WTC11 (cell line): ENCODE results near the gene CDK3.

ENCODE experiments used
- CTCF ChIP-seq: fragments of 200-600 bp; IDR thresholded peaks from 2 replicates; pipeline ENCODE4 v1.8.0; 2022; ENCODE audit warnings: antibody characterized with exemption
- ERG ChIP-seq: fragments of 250-450 bp; sonication (Bioruptor Pico); IDR thresholded peaks from 2 replicates; pipeline ENCODE4 v1.8.0; 2021; ENCODE audit warnings: mild to moderate bottlenecking
- HMGXB4 ChIP-seq: sonication (generic); formaldehyde crosslinking; IDR thresholded peaks from 2 replicates; pipeline ENCODE4 v1.8.1; 2023; ENCODE audit warnings: mild to moderate bottlenecking, moderate library complexity, missing genetic modification reagents
- MLX ChIP-seq: sonication (generic); formaldehyde crosslinking; IDR thresholded peaks from 2 replicates; pipeline ENCODE4 v1.8.1; 2023; ENCODE audit warnings: mild to moderate bottlenecking, missing genetic modification reagents, moderate library complexity
- SMAD3 ChIP-seq: sonication (generic); formaldehyde crosslinking; IDR thresholded peaks from 2 replicates; pipeline ENCODE4 v1.8.0; 2022; ENCODE audit warnings: missing genetic modification reagents, mild to moderate bottlenecking, borderline replicate concordance
- SMAD4 ChIP-seq: sonication (generic); formaldehyde crosslinking; IDR thresholded peaks from 2 replicates; pipeline ENCODE4 v1.8.0; 2022; ENCODE audit warnings: mild to moderate bottlenecking, missing genetic modification reagents
- TCF7 ChIP-seq: sonication (generic); formaldehyde crosslinking; IDR thresholded peaks from 2 replicates; pipeline ENCODE4 v1.8.0; 2022; ENCODE audit warnings: mild to moderate bottlenecking, low read depth, missing genetic modification reagents, moderate library complexity
- ZNF138 ChIP-seq: sonication (generic); formaldehyde crosslinking; conservative IDR thresholded peaks from 2 replicates; pipeline ENCODE4 v1.8.1; 2022; ENCODE audit warnings: mild to moderate bottlenecking, moderate library complexity, missing genetic modification reagents
- ZNF396 ChIP-seq: fragments of 250-450 bp; sonication (Bioruptor Pico); IDR thresholded peaks from 2 replicates; pipeline ENCODE4 v1.8.0; 2021; ENCODE audit warnings: mild to moderate bottlenecking, moderate library complexity, borderline replicate concordance
- ZNF423 ChIP-seq: fragments of 250-450 bp; sonication (Bioruptor Pico); IDR thresholded peaks from 2 replicates; pipeline ENCODE4 v2.1.2; 2022; ENCODE audit warnings: mild to moderate bottlenecking, moderate library complexity

- TF ChIP-seq CTCF (no peak), TCF7 (no peak), MLX (CRISPR knock-in tag) (no peak), SMAD3 (CRISPR knock-in tag) (no peak), ZNF423 (CRISPR knock-in tag) (no peak), ERG (no peak), HMGXB4 (CRISPR knock-in tag) (no peak), SMAD4 (CRISPR knock-in tag) (no peak), ZNF396 (CRISPR knock-in tag) (no peak), ZNF138 (CRISPR knock-in tag) (no peak)
Observed at GRCh38 chr17:75976175-75976848, 24.3 kb upstream of the CDK3 start.
